ENCODE results near the gene PECR. TPM values are rescaled to one million over a fixed set of nuclear protein-coding genes. Genes with fewer than 3 reads are reported as not detected.

PECR gene
- total and polyA plus RNA-seq, 8 donors, result 3.8 to 7.5 (median 4.8) TPM

- no peaks in the 10 kb centered on the region for H3K36me3 ChIP-seq
- no peak overlapping the region for H3K4me3 ChIP-seq
- intact Hi-C loops (cut with DNase I), result no loop called here
- FAIRE-seq (no peak), ATAC-seq (no peak), DNase-seq (no peak)
- no peaks in the 10 kb centered on the region for H3K27me3 ChIP-seq
- no peak overlapping the region for H3K27ac ChIP-seq
- TF ChIP-seq, protein P1, sequence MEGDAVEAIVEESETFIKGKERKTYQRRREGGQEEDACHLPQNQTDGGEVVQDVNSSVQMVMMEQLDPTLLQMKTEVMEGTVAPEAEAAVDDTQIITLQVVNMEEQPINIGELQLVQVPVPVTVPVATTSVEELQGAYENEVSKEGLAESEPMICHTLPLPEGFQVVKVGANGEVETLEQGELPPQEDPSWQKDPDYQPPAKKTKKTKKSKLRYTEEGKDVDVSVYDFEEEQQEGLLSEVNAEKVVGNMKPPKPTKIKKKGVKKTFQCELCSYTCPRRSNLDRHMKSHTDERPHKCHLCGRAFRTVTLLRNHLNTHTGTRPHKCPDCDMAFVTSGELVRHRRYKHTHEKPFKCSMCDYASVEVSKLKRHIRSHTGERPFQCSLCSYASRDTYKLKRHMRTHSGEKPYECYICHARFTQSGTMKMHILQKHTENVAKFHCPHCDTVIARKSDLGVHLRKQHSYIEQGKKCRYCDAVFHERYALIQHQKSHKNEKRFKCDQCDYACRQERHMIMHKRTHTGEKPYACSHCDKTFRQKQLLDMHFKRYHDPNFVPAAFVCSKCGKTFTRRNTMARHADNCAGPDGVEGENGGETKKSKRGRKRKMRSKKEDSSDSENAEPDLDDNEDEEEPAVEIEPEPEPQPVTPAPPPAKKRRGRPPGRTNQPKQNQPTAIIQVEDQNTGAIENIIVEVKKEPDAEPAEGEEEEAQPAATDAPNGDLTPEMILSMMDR (IDR thresholded peaks at IDR 0.05), result no peak
- H3K9me3 ChIP-seq, result no peaks in the 10 kb centered on the region
- WGBS, 2 donors, result 85 to 94% methylated on average over 1 of the region's 1 CpG
- no peaks in the 10 kb centered on the region for H3K4me1 ChIP-seq
Observed at GRCh38 chr2:216031960-216032689, 49.5 kb downstream of the PECR start.

DNA sequence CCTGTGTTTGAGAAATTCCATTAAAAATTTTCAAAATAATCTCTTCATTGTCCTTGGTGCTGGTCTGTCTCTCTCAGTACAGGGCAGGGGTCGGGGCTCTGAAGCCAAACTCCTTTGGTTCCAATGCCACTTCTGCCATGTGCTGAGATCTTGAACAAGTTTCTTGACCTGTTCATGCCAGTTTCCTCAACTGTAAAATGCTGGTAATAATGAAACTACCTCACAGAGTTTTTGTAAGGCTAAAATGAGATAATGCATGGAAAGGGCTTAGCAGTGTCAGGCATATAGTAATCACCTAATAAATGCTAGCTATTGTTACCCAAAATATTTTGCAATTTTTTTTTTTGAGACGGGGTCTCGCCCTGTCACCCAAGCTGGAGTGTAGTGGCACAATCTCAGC, 51.4 kb downstream of the PECR start:
- no peak for DNase-seq
- WGBS, 2 donors, result 93 to 97% methylated on average over 3 of the region's 3 CpGs
- intact Hi-C loops (cut with DNase I), result no loop called here
- Histone ChIP-seq H3K27me3 (no peaks in the 10 kb centered on the region), H3K4me1 (no peaks in the 10 kb centered on the region), H3K36me3 (no peaks in the 10 kb centered on the region), H3K4me3 (no peak overlapping the region), H3K9me3 (no peaks in the 10 kb centered on the region), H3K27ac (no peak overlapping the region)
- ATAC-seq, result no peak
- TF ChIP-seq, protein P1 (IDR thresholded peaks at IDR 0.05), result no peak
- FAIRE-seq, result no peak

- ATAC-seq (no peak), DNase-seq (no peak), FAIRE-seq (no peak)
- Histone ChIP-seq H3K4me3 (no peak overlapping the region), H3K36me3 (no peaks in the 10 kb centered on the region), H3K27me3 (no peaks in the 10 kb centered on the region), H3K27ac (no peak overlapping the region), H3K9me3 (no peaks in the 10 kb centered on the region), H3K4me1 (no peaks in the 10 kb centered on the region)
- TF ChIP-seq, protein P1 (IDR thresholded peaks at IDR 0.05), result no peak
- 86 to 93% methylated on average over 7 of the region's 7 CpGs for WGBS, 2 donors
- intact Hi-C loops (cut with DNase I), result no loop called here
Observed at GRCh38 chr2:216029416-216030129, 52.0 kb downstream of the PECR start.

GRCh38 chr2:216024779-216025336, 56.8 kb downstream of the PECR start:
- FAIRE-seq, result no peak
- intact Hi-C loops (cut with DNase I), result no loop called here
- TF ChIP-seq, protein P1 (IDR thresholded peaks at IDR 0.05), result no peak

More at GRCh38 chr2:216024779-216025336, 56.8 kb downstream of the PECR start:
- Histone ChIP-seq H3K27ac (no peak overlapping the region), H3K4me1 (no peaks in the 10 kb centered on the region), H3K27me3 (no peaks in the 10 kb centered on the region), H3K4me3 (no peak overlapping the region), H3K36me3 (no peaks in the 10 kb centered on the region), H3K9me3 (no peaks in the 10 kb centered on the region)
- no peak for ATAC-seq
- 89 to 96% methylated on average over 7 of the region's 7 CpGs for WGBS, 2 donors
- no peak for DNase-seq

Measured in pancreas (tissue), 10 donors.